Measurements from ENCODE around the gene YAF2.

The YAF2 gene

DNA sequence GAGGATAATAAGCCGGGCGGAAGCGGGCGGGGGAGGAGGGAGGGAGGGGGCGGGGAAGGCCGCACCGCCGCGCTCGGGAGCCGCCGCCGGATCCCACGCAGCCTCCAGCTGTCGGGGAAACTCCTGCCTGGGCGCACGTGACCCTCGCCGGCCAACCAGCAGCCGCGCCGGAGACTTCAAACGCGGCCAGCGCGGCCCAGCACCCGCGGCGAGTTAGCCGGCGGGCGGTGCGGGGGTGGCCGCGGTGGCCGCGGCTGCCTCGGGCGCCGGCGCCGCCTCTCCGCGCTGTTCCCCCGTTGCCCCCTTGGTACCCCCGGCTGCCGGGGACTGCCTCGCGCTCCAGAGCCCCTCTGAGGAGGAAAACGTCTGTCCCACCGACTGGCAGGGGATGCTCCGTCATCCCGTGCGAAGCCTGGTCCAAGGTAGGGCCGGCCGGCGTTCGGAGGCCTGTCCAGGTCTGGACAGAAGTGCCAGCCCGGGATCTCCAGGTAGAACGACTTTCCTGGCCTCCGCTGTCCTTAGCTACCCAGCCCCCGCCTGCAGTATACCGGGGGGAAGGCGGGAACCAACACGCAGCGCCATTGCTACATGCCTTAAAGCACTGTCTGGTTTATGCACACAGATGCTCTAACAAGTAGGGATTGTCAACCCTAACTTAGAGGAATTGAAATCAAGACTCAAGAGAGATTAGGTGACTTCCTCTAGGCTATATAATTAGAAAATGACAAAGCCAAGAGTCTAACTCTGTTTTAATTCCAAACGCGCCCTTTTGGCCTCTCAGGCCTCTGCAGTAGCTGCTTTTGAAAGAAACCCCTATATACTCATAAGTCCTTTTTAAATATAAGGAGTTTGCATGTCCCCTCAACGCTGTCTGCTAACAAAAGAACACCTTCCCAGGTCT is at the start of gene YAF2:
YAF2 (minus strand) TSS at position 9 of the 901 bp plus-strand sequence. CDS start 68 bp downstream, outside the sequence.
- Histone ChIP-seq H3K4me1 (ENCODE audit: control insufficient read depth in 5 of 5, insufficient read depth in 5 of 5, low read length in 5 of 5) (peaks cover 2 to 30% (median 29%) of the 10 kb centered on the region in 5 donors), H3K36me3 (ENCODE audit: control insufficient read depth in 5 of 5, insufficient read depth in 5 of 5, low read length in 5 of 5) (no peaks in the 10 kb centered on the region), H3K9me3 (ENCODE audit: control insufficient read depth in 5 of 5, low read length in 5 of 5) (no peaks in the 10 kb centered on the region), H3K9ac (ENCODE audit: low read length in 5 of 5) (peak within 1 kb of the TSS; percentile 52 to 94 (median 88)), H3K4me3 (ENCODE audit: low read depth in 1 of 5, low read length in 5 of 5) (peak within 1 kb of the TSS; percentile 69 to 87 (median 84)), H3K27me3 (ENCODE audit: control insufficient read depth in 5 of 5, insufficient read depth in 4 of 5, low read length in 5 of 5) (no peaks in the 10 kb centered on the region), H3K27ac (ENCODE audit: low read depth, low read length) (peak within 1 kb of the TSS; percentile 80)

DNA sequence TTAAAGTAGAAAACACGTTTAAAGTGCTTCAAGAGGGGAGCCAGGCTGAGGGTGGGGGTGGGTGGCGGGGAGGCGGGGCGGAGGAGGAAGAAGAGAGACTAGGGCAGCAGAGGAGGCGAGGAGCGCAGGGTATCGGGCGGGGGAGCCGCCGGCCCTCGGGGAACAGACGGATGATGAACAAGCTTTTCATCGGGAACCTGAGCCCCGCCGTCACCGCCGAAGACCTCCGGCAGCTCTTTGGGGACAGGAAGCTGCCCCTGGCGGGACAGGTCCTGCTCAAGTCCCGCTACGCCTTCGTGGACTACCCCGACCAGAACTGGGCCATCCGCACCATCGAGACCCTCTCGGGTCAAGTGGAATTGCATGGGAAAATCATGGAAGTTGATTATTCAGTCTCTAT is 48.7 kb upstream of the YAF2 start:
- Histone ChIP-seq H3K4me3 (ENCODE audit: low read depth in 1 of 5, low read length in 5 of 5) (no peak overlapping the region), H3K9me3 (ENCODE audit: control insufficient read depth in 5 of 5, low read length in 5 of 5) (no peaks in the 10 kb centered on the region), H3K36me3 (ENCODE audit: control insufficient read depth in 5 of 5, insufficient read depth in 5 of 5, low read length in 5 of 5) (no peaks in the 10 kb centered on the region), H3K27me3 (ENCODE audit: control insufficient read depth in 5 of 5, insufficient read depth in 4 of 5, low read length in 5 of 5) (no peaks in the 10 kb centered on the region), H3K9ac (ENCODE audit: low read length in 5 of 5) (no peak overlapping the region), H3K4me1 (ENCODE audit: control insufficient read depth in 5 of 5, insufficient read depth in 5 of 5, low read length in 5 of 5) (no peaks in the 10 kb centered on the region), H3K27ac (ENCODE audit: low read depth, low read length) (no peak overlapping the region)

GRCh38 chr12:42285431-42285830 is 47.4 kb upstream of the YAF2 start:
- H3K9ac ChIP-seq (ENCODE audit: low read length in 5 of 5): no peak overlapping the region
- H3K36me3 ChIP-seq (ENCODE audit: control insufficient read depth in 5 of 5, insufficient read depth in 5 of 5, low read length in 5 of 5): no peaks in the 10 kb centered on the region
- no peaks in the 10 kb centered on the region for H3K27me3 ChIP-seq (ENCODE audit: control insufficient read depth in 5 of 5, insufficient read depth in 4 of 5, low read length in 5 of 5)
- no peaks in the 10 kb centered on the region for H3K9me3 ChIP-seq (ENCODE audit: control insufficient read depth in 5 of 5, low read length in 5 of 5)
- H3K4me3 ChIP-seq (ENCODE audit: low read depth in 1 of 5, low read length in 5 of 5): no peak overlapping the region
- H3K4me1 ChIP-seq (ENCODE audit: control insufficient read depth in 5 of 5, insufficient read depth in 5 of 5, low read length in 5 of 5): no peaks in the 10 kb centered on the region
- no peak overlapping the region for H3K27ac ChIP-seq (ENCODE audit: low read depth, low read length)

DNA sequence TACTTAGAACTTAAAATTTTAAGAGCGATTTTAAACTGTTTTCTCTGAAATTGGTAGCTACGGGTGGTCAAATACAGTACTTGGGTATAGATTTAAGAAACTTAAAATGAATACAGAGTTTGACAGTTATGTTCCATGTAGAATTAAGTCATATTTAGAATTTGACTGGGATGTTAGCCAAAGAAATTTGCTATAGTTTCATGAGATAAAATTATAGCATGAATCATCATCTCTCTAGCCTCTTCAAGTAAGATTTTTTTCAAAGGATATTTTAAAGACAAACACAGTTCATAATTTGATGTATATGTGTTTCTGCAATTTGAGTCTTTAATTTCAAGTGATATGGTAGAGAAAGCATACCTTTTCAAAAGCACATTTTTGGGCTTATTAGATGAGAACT is 46.8 kb upstream of the YAF2 start:
- H3K9me3 ChIP-seq (ENCODE audit: control insufficient read depth in 5 of 5, low read length in 5 of 5): no peaks in the 10 kb centered on the region
- no peak overlapping the region for H3K27ac ChIP-seq (ENCODE audit: low read depth, low read length)
- no peak overlapping the region for H3K9ac ChIP-seq (ENCODE audit: low read length in 5 of 5)
- no peaks in the 10 kb centered on the region for H3K36me3 ChIP-seq (ENCODE audit: control insufficient read depth in 5 of 5, insufficient read depth in 5 of 5, low read length in 5 of 5)
- no peaks in the 10 kb centered on the region for H3K4me1 ChIP-seq (ENCODE audit: control insufficient read depth in 5 of 5, insufficient read depth in 5 of 5, low read length in 5 of 5)
- H3K27me3 ChIP-seq (ENCODE audit: control insufficient read depth in 5 of 5, insufficient read depth in 4 of 5, low read length in 5 of 5): no peaks in the 10 kb centered on the region
- H3K4me3 ChIP-seq (ENCODE audit: low read depth in 1 of 5, low read length in 5 of 5): no peak overlapping the region

DNA sequence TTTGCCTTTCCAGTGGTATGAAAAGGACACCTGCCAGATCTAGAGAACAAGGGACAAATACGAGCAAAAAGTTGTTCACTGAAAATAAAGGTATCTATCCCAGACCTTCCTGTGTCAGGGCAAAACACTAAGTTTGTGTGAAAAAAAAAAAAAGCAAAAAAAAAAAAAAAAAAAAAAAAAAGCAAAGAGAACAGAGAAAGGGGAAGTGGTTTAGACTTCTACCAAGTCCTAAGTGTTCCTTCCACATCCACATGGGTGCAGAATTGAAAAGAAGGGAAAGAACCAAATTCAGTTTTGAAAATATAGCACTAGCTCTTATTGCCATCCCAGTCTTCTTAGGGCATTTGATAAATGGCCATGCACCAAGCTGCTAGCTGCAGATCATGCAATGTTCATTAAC is 46.1 kb upstream of the YAF2 start:
- Histone ChIP-seq H3K4me1 (ENCODE audit: control insufficient read depth in 5 of 5, insufficient read depth in 5 of 5, low read length in 5 of 5) (no peaks in the 10 kb centered on the region), H3K27ac (ENCODE audit: low read depth, low read length) (no peak overlapping the region), H3K4me3 (ENCODE audit: low read depth in 1 of 5, low read length in 5 of 5) (no peak overlapping the region), H3K9me3 (ENCODE audit: control insufficient read depth in 5 of 5, low read length in 5 of 5) (no peaks in the 10 kb centered on the region), H3K27me3 (ENCODE audit: control insufficient read depth in 5 of 5, insufficient read depth in 4 of 5, low read length in 5 of 5) (no peaks in the 10 kb centered on the region), H3K36me3 (ENCODE audit: control insufficient read depth in 5 of 5, insufficient read depth in 5 of 5, low read length in 5 of 5) (no peaks in the 10 kb centered on the region), H3K9ac (ENCODE audit: low read length in 5 of 5) (no peak overlapping the region)

- Histone ChIP-seq H3K36me3 (ENCODE audit: control insufficient read depth in 5 of 5, insufficient read depth in 5 of 5, low read length in 5 of 5) (no peaks in the 10 kb centered on the region), H3K4me1 (ENCODE audit: control insufficient read depth in 5 of 5, insufficient read depth in 5 of 5, low read length in 5 of 5) (no peaks in the 10 kb centered on the region), H3K27ac (ENCODE audit: low read depth, low read length) (no peak overlapping the region), H3K27me3 (ENCODE audit: control insufficient read depth in 5 of 5, insufficient read depth in 4 of 5, low read length in 5 of 5) (no peaks in the 10 kb centered on the region), H3K4me3 (ENCODE audit: low read depth in 1 of 5, low read length in 5 of 5) (no peak overlapping the region), H3K9ac (ENCODE audit: low read length in 5 of 5) (no peak overlapping the region), H3K9me3 (ENCODE audit: control insufficient read depth in 5 of 5, low read length in 5 of 5) (no peaks in the 10 kb centered on the region)
These were observed 45.7 kb upstream of the YAF2 start for GRCh38 chr12:42283739-42284138.

GRCh38 chr12:42282294-42282693 is 44.2 kb upstream of the YAF2 start:
- H3K9me3 ChIP-seq (ENCODE audit: control insufficient read depth in 5 of 5, low read length in 5 of 5): no peaks in the 10 kb centered on the region
- H3K27ac ChIP-seq (ENCODE audit: low read depth, low read length): no peak overlapping the region
- no peaks in the 10 kb centered on the region for H3K4me1 ChIP-seq (ENCODE audit: control insufficient read depth in 5 of 5, insufficient read depth in 5 of 5, low read length in 5 of 5)
- no peaks in the 10 kb centered on the region for H3K36me3 ChIP-seq (ENCODE audit: control insufficient read depth in 5 of 5, insufficient read depth in 5 of 5, low read length in 5 of 5)
- no peak overlapping the region for H3K9ac ChIP-seq (ENCODE audit: low read length in 5 of 5)
- no peak overlapping the region for H3K4me3 ChIP-seq (ENCODE audit: low read depth in 1 of 5, low read length in 5 of 5)
- H3K27me3 ChIP-seq (ENCODE audit: control insufficient read depth in 5 of 5, insufficient read depth in 4 of 5, low read length in 5 of 5): no peaks in the 10 kb centered on the region

GRCh38 chr12:42281844-42282243 is 43.8 kb upstream of the YAF2 start:
- no peak overlapping the region for H3K27ac ChIP-seq (ENCODE audit: low read depth, low read length)
- H3K36me3 ChIP-seq (ENCODE audit: control insufficient read depth in 5 of 5, insufficient read depth in 5 of 5, low read length in 5 of 5): no peaks in the 10 kb centered on the region
- H3K9me3 ChIP-seq (ENCODE audit: control insufficient read depth in 5 of 5, low read length in 5 of 5): no peaks in the 10 kb centered on the region
- no peak overlapping the region for H3K4me3 ChIP-seq (ENCODE audit: low read depth in 1 of 5, low read length in 5 of 5)
- no peaks in the 10 kb centered on the region for H3K4me1 ChIP-seq (ENCODE audit: control insufficient read depth in 5 of 5, insufficient read depth in 5 of 5, low read length in 5 of 5)
- H3K9ac ChIP-seq (ENCODE audit: low read length in 5 of 5): no peak overlapping the region
- no peaks in the 10 kb centered on the region for H3K27me3 ChIP-seq (ENCODE audit: control insufficient read depth in 5 of 5, insufficient read depth in 4 of 5, low read length in 5 of 5)

- no peak overlapping the region for H3K9ac ChIP-seq (ENCODE audit: low read length in 5 of 5)
- H3K27me3 ChIP-seq (ENCODE audit: control insufficient read depth in 5 of 5, insufficient read depth in 4 of 5, low read length in 5 of 5): no peaks in the 10 kb centered on the region
- no peaks in the 10 kb centered on the region for H3K36me3 ChIP-seq (ENCODE audit: control insufficient read depth in 5 of 5, insufficient read depth in 5 of 5, low read length in 5 of 5)
- H3K4me1 ChIP-seq (ENCODE audit: control insufficient read depth in 5 of 5, insufficient read depth in 5 of 5, low read length in 5 of 5): no peaks in the 10 kb centered on the region
- H3K9me3 ChIP-seq (ENCODE audit: control insufficient read depth in 5 of 5, low read length in 5 of 5): no peaks in the 10 kb centered on the region
- H3K27ac ChIP-seq (ENCODE audit: low read depth, low read length): no peak overlapping the region
- H3K4me3 ChIP-seq (ENCODE audit: low read depth in 1 of 5, low read length in 5 of 5): no peak overlapping the region
These were observed 43.2 kb upstream of the YAF2 start for GRCh38 chr12:42281278-42281677.

DNA sequence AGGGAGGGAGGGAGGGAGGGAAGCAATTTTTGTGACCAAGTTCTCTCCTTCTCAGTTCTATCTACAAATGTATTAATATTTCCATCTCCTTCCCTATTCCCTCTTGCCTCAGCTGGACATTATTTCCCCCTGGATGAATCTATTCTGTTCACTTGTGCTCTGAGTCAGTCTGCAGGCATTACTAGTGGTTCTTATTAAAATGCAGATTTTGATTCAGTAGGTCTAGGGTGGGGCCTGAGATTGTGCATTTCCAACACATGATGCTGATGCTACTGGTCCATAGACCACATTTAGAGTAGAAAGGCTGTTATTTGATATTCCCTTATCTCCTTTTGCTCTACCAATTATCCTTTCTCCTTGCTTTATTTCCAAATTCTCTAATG is 40.1 kb upstream of the YAF2 start:
- no peak overlapping the region for H3K4me3 ChIP-seq (ENCODE audit: low read depth in 1 of 5, low read length in 5 of 5)
- no peak overlapping the region for H3K9ac ChIP-seq (ENCODE audit: low read length in 5 of 5)
- H3K36me3 ChIP-seq (ENCODE audit: control insufficient read depth in 5 of 5, insufficient read depth in 5 of 5, low read length in 5 of 5): no peaks in the 10 kb centered on the region
- H3K4me1 ChIP-seq (ENCODE audit: control insufficient read depth in 5 of 5, insufficient read depth in 5 of 5, low read length in 5 of 5): no peaks in the 10 kb centered on the region
- no peak overlapping the region for H3K27ac ChIP-seq (ENCODE audit: low read depth, low read length)
- no peaks in the 10 kb centered on the region for H3K27me3 ChIP-seq (ENCODE audit: control insufficient read depth in 5 of 5, insufficient read depth in 4 of 5, low read length in 5 of 5)
- no peaks in the 10 kb centered on the region for H3K9me3 ChIP-seq (ENCODE audit: control insufficient read depth in 5 of 5, low read length in 5 of 5)
